ENCODE measurements around the gene ZNF382. TPM values are rescaled to one million over a fixed set of nuclear protein-coding genes. Genes with fewer than 3 reads are reported as not detected.

Gene ZNF382
- 1 to 10 TPM in 2 of 4 donors, under 1 TPM in 2; 0.16 to 9.0 (median 1.9) TPM for total RNA-seq

DNA sequence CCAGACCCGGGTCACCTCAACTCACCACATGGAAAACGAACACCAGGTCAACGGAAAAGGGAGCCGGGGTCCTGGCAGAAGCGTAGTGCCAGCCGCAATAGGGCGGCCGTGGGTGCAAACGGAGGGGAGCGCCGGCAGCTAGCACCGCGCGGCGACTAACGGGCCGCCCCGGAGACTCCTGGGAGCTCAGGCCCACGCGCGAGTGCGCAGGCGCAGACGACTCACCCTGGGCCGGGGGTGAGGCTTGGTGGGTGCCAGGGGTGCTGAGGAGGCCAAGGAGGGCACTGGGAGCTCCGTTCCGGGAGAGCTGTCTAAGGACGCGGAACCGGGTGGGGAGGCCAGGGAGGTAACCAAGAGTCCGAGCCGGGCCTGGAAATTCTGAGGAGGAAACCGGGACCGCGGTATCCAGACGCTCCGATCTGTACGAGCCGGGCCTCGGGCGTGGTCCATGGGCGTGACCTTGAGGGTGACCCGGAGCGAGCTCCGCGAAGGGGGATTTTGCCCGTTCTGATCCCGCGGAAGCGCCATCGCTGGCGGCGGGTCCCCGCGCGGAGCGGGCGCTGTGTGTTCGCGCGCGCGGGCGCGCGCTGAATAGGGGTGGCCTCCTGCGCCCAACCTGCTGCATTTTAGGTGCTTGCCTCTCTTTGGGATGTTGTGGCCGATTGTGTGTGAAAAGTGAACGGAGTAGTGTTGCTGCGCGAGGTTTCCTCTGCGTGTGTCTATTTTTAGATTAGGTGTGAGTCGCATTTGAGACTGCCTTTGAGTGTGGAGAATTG lies at the start of gene ZNF382:
Gene ZNF382, plus strand, starts transcription at position 213 of the 776 bp plus-strand sequence. CDS start 4,602 bp downstream, outside the sequence.
- H3K36me3 ChIP-seq: no peaks in the 10 kb centered on the region
- H3K4me3 ChIP-seq: peak within 1 kb of the TSS; percentile 55 to 64 (median 60)
- in situ Hi-C loops (cut with MboI; ENCODE audit: low sequenced_read_pairs in 4 of 4) (no loop called here), intact Hi-C loops (cut with DNase I; ENCODE audit: low total_unique reads) (no loop called here)
- peaks cover 0 to 6% (median 0%) of the 10 kb centered on the region in 3 donors for H3K27me3 ChIP-seq
- ATAC-seq (peak in 1 of 2 donors; percentile 66), DNase-seq (peak; percentile 12 to 17)
- no peaks in the 10 kb centered on the region for H3K9me3 ChIP-seq
- TF ChIP-seq, protein P1, sequence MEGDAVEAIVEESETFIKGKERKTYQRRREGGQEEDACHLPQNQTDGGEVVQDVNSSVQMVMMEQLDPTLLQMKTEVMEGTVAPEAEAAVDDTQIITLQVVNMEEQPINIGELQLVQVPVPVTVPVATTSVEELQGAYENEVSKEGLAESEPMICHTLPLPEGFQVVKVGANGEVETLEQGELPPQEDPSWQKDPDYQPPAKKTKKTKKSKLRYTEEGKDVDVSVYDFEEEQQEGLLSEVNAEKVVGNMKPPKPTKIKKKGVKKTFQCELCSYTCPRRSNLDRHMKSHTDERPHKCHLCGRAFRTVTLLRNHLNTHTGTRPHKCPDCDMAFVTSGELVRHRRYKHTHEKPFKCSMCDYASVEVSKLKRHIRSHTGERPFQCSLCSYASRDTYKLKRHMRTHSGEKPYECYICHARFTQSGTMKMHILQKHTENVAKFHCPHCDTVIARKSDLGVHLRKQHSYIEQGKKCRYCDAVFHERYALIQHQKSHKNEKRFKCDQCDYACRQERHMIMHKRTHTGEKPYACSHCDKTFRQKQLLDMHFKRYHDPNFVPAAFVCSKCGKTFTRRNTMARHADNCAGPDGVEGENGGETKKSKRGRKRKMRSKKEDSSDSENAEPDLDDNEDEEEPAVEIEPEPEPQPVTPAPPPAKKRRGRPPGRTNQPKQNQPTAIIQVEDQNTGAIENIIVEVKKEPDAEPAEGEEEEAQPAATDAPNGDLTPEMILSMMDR (IDR thresholded peaks at IDR 0.05 in 4 of 5, conservative IDR thresholded peaks at IDR 0.05 in 1 of 5): no peak
- peak; percentile 20 to 30 for TF ChIP-seq POLR2A (IDR thresholded peaks at IDR 0.05)
- H3K27ac ChIP-seq: peak within 1 kb of the TSS; percentile 45 to 77 (median 54)
- H3K4me1 ChIP-seq: no peaks in the 10 kb centered on the region

DNA sequence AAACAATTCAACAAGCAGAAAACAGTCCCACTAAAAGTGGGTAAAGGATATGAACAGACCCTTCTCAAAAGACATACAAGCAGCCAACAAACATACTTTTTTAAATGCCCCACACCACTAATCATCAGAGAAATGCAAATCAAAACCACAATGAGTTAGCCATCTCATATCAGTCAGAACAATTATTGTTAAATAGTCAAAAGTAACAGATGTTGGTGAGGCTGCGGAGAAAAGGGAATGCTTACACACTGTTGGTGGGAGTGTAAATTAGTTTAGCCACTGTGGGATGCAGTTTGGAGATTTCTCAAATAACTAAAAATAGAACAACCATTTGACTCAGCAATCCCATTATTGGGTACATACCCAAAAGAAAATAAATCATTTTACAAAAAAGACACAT lies 40.7 kb upstream of the ZNF382 start:
- TF ChIP-seq, protein P1 (IDR thresholded peaks at IDR 0.05 in 4 of 5, conservative IDR thresholded peaks at IDR 0.05 in 1 of 5): no peak
- no peak for TF ChIP-seq POLR2A (IDR thresholded peaks at IDR 0.05)
- Histone ChIP-seq H3K4me1 (no peaks in the 10 kb centered on the region), H3K27ac (no peak overlapping the region), H3K9me3 (peaks cover 10 to 71% (median 36%) of the 10 kb centered on the region in 3 donors), H3K4me3 (no peak overlapping the region), H3K36me3 (peaks cover 4 to 94% of the 10 kb centered on the region in 2 donors), H3K27me3 (no peaks in the 10 kb centered on the region)
- intact Hi-C loops (cut with DNase I; ENCODE audit: low total_unique reads): no loop called here
- in situ Hi-C loops (cut with MboI; ENCODE audit: low sequenced_read_pairs in 4 of 4): no loop called here
- DNase-seq (no peak), ATAC-seq (no peak)

DNA sequence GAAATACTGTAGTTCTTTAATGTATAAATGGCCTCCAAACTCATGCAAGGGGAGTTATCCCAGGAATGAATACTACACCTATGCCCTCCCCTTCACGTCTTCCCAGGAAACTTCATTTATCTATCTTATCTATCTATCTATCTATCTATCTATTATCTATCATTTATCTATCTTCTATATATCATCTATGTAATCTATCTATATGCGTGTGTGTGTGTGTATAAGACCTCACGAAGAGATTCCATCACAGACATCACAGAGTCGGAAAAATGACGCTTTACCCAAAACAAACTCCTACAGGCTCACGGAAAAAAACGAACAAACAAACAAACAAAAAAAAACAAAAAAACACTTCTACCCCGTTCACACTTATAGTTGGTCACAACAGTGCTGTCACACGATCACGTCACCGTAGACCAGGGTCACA lies 32.5 kb upstream of the ZNF382 start:
- H3K27ac ChIP-seq: peak overlapping the region; percentile 81 to 91 (median 88)
- ATAC-seq (no peak), DNase-seq (no peak)
- H3K36me3 ChIP-seq: peaks cover 8 to 62% of the 10 kb centered on the region in 2 donors
- TF ChIP-seq, protein P1 (IDR thresholded peaks at IDR 0.05 in 4 of 5, conservative IDR thresholded peaks at IDR 0.05 in 1 of 5): no peak
- no peak for TF ChIP-seq POLR2A (IDR thresholded peaks at IDR 0.05)
- in situ Hi-C loops (cut with MboI; ENCODE audit: low sequenced_read_pairs in 4 of 4) (no loop called here), intact Hi-C loops (cut with DNase I; ENCODE audit: low total_unique reads) (loop anchor here (1.0 to 10.0 kb wide), 9 partner anchors 44 to 645 kb away; partner anchors contain the start of genes ZFP14, ZNF260, ZNF345 and ZNF383)
- H3K9me3 ChIP-seq: peaks cover 0 to 7% (median 1%) of the 10 kb centered on the region in 3 donors
- H3K4me1 ChIP-seq: peaks cover 16 to 17% of the 10 kb centered on the region in 2 donors
- peak overlapping the region; percentile 85 to 100 (median 94) for H3K4me3 ChIP-seq
- H3K27me3 ChIP-seq: no peaks in the 10 kb centered on the region

DNA sequence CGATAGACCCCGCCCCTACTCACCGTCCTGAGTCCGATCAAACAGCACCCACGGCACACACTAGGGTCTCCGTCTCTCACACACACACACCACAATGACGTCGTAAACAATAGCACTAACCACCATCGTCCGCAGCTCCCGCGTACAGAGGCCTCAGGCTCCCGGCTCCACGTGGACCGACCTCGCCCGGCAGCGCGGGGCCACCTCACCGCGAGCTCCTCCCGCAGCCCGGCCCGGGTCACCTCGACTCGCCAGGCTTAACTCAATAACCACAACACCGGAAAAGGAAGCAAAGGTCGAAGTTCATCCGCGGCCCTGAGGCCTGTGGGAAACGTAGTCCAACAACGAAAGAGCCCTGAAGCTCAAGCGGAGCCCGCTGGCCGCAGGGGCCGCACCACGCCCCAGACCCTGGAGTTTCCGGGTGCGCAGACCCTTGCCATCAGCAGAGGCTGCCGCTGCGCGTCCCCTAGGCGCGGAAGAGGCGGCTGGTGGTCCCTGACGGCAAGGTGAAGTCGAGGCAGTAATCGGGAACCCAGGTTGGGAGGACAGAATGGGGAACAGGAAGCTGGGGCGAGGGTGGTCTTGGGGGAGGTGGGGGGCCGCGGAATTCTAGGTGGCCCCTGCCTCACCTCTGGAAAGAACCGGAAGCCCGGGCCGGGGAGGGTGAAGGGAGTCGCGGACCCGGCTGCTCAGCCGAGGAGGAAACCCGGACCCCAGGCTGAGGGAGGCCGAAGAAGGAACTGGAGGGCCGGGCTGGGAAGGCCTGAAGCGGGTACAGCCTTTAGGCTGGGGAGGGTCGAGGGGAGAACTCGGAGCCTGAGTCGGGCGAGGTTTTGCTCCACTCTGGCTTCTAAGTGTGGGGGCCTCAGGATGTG lies 31.9 kb upstream of the ZNF382 start, which contains the start of gene ZNF529:
Gene ZNF529, minus strand, starts transcription at position 273 of the 875 bp plus-strand sequence. CDS start 946 bp downstream, outside the sequence.
- peaks cover 8 to 60% of the 10 kb centered on the region in 2 donors for H3K36me3 ChIP-seq
- TF ChIP-seq, protein P1 (IDR thresholded peaks at IDR 0.05 in 4 of 5, conservative IDR thresholded peaks at IDR 0.05 in 1 of 5): no peak
- peak; percentile 73 to 75 for TF ChIP-seq POLR2A (IDR thresholded peaks at IDR 0.05)
- no peaks in the 10 kb centered on the region for H3K27me3 ChIP-seq
- peaks cover 0 to 7% (median 0%) of the 10 kb centered on the region in 3 donors for H3K9me3 ChIP-seq
- peak; percentile 99 for ATAC-seq
- peak within 1 kb of the TSS; percentile 85 to 100 (median 94) for H3K4me3 ChIP-seq
- intact Hi-C loops (cut with DNase I; ENCODE audit: low total_unique reads): loop anchor here (1.0 to 10.0 kb wide), 9 partner anchors 45 to 644 kb away; partner anchors contain the start of genes ZFP14, ZNF260, ZNF345 and ZNF383
- H3K4me1 ChIP-seq: peaks cover 16 to 17% of the 10 kb centered on the region in 2 donors
- in situ Hi-C loops (cut with MboI; ENCODE audit: low sequenced_read_pairs in 4 of 4): no loop called here
- peak within 1 kb of the TSS; percentile 81 to 91 (median 88) for H3K27ac ChIP-seq
- peak; percentile 79 to 85 for DNase-seq
